ENCODE data around the gene EBF4. TPM values are rescaled to one million over a fixed set of nuclear protein-coding genes. Genes with fewer than 3 reads are reported as not detected.
A peak's percentile ranks its signal among the peaks of the same experiment; 100 is the strongest.

Gene EBF4
- 0.09 and 2.6 TPM in 2 replicates for total RNA-seq (ENCODE audit: low replicate concordance)

- DNase-seq (ENCODE audit: low read depth), result peak; percentile 6
- no peak for TF ChIP-seq CTCF (IDR thresholded peaks at IDR 0.05; ENCODE audit: insufficient read depth, low read length)
- peak within 1 kb of the TSS; percentile 47 for H3K4me3 ChIP-seq (ENCODE audit: low read depth, low read length)
Measured at GRCh38 chr20:2692036-2692885, at the start of gene EBF4. Gene EBF4 (plus strand): TSS chr20:2692780. CDS start chr20:2693646, 866 bp downstream.

- no peak overlapping the region for H3K4me3 ChIP-seq (ENCODE audit: low read depth, low read length)
- no peak for TF ChIP-seq CTCF (IDR thresholded peaks at IDR 0.05; ENCODE audit: insufficient read depth, low read length)
- DNase-seq (ENCODE audit: low read depth), result no peak
Measured at GRCh38 chr20:2643708-2644107, 48.9 kb upstream of the EBF4 start.

GRCh38 chr20:2651772-2652723 lies 40.5 kb upstream of the EBF4 start, which contains the start of gene NOP56:
Gene NOP56 (plus strand): TSS chr20:2652632. CDS start chr20:2652661, 29 bp downstream.
- H3K4me3 ChIP-seq (ENCODE audit: low read depth, low read length), result peak within 1 kb of the TSS; percentile 99
- DNase-seq (ENCODE audit: low read depth), result peak; percentile 87
- TF ChIP-seq CTCF (IDR thresholded peaks at IDR 0.05; ENCODE audit: insufficient read depth, low read length), result no peak

- peak; percentile 10 for DNase-seq (ENCODE audit: low read depth)
- peak overlapping the region; percentile 99 for H3K4me3 ChIP-seq (ENCODE audit: low read depth, low read length)
- no peak for TF ChIP-seq CTCF (IDR thresholded peaks at IDR 0.05; ENCODE audit: insufficient read depth, low read length)
Measured at GRCh38 chr20:2652724-2653555, 39.6 kb upstream of the EBF4 start.

GRCh38 chr20:2653556-2654383 lies 38.8 kb upstream of the EBF4 start:
- DNase-seq (ENCODE audit: low read depth), result no peak
- no peak for TF ChIP-seq CTCF (IDR thresholded peaks at IDR 0.05; ENCODE audit: insufficient read depth, low read length)
- H3K4me3 ChIP-seq (ENCODE audit: low read depth, low read length), result peak overlapping the region; percentile 99

All from fibroblast of the aortic adventitia (primary cell).